Endodermal cell (in vitro differentiated cells): ENCODE data around the gene PEX1. TPM values are rescaled to one million over a fixed set of nuclear protein-coding genes. Genes with fewer than 3 reads are reported as not detected.

Experiments
- DNase-seq: peaks from one replicate; pipeline ENCODE4 v3.0.0-alpha.2; 2017
- H3K27ac ChIP-seq: 2 replicates; pipeline ENCODE4 v1.5.1; 2013; ENCODE audit warnings: mild to moderate bottlenecking, low read depth, low read length, moderate library complexity
- H3K27me3 ChIP-seq: 2 replicates; pipeline ENCODE4 v1.6.1; 2013; ENCODE audit warnings: mild to moderate bottlenecking, low read length, moderate library complexity; ENCODE audit not compliant: insufficient read depth, control insufficient read depth, poor library complexity, severe bottlenecking
- H3K36me3 ChIP-seq: 2 replicates; pipeline ENCODE4 v1.7.0; 2013; ENCODE audit warnings: mild to moderate bottlenecking, low read length, moderate library complexity; ENCODE audit not compliant: control insufficient read depth, insufficient read depth
- H3K4me1 ChIP-seq: one replicate; pipeline ENCODE4 v1.7.0; 2013; ENCODE audit warnings: low read length; ENCODE audit not compliant: control insufficient read depth, insufficient read depth
- H3K4me3 ChIP-seq: 2 replicates; pipeline ENCODE4 v1.5.1; 2013; ENCODE audit warnings: mild to moderate bottlenecking, low read length, moderate library complexity
- H3K9ac ChIP-seq: 2 replicates; pipeline ENCODE4 v1.6.1; 2013; ENCODE audit warnings: mild to moderate bottlenecking, low read length, moderate library complexity; ENCODE audit not compliant: poor library complexity, severe bottlenecking; ENCODE audit errors: extremely low read depth
- H3K9me3 ChIP-seq: 2 replicates; pipeline ENCODE4 v1.6.1; 2013; ENCODE audit warnings: mild to moderate bottlenecking, low read length, moderate library complexity; ENCODE audit not compliant: control insufficient read depth
- H3K27ac Mint-ChIP-seq: 2 replicates; pipeline ENCODE4 v1.8.0; 2020; ENCODE audit warnings: mixed read lengths
- H3K27me3 Mint-ChIP-seq: 2 replicates; pipeline ENCODE4 v1.8.0; 2021; ENCODE audit warnings: mild to moderate bottlenecking, mixed read lengths; ENCODE audit not compliant: insufficient read depth
- H3K36me3 Mint-ChIP-seq: 2 replicates; pipeline ENCODE4 v1.8.0; 2020; ENCODE audit warnings: low read depth, mixed read lengths
- H3K4me1 Mint-ChIP-seq: 2 replicates; pipeline ENCODE4 v1.8.0; 2020; ENCODE audit warnings: mixed read lengths
- H3K4me3 Mint-ChIP-seq: 2 replicates; pipeline ENCODE4 v1.8.0; 2020; ENCODE audit warnings: mild to moderate bottlenecking, moderate library complexity, mixed read lengths
- H3K9me3 Mint-ChIP-seq: 2 replicates; pipeline ENCODE4 v1.8.0; 2020; ENCODE audit warnings: mild to moderate bottlenecking, mixed read lengths
- CTCF ChIP-seq: fragments of 200-600 bp; sonication (generic); conservative IDR thresholded peaks from 2 replicates; pipeline ENCODE4 v1.5.0; 2021; ENCODE audit warnings: antibody characterized with exemption, mild to moderate bottlenecking
- WGBS, 2 experiments: methylation state at CpG; one replicate each; pipeline versions ENCODE4 v1.1.5 to v1.1.7; 2013; ENCODE audit warnings: missing lambda C conversion rate in 2 of 2, mixed read lengths in 1 of 2; ENCODE audit not compliant: insufficient coverage in 1 of 2, insufficient read length in 1 of 2; 5-methylcytosine and 5-hydroxymethylcytosine counted together
- total RNA-seq, 2 donors: library from RNA; stranded (reverse); fragmentation: NEBNext Ultra II Directional in 1 of 2; extraction: Animal tissue kit (Norgen Biotek cat#: 25700) in 1 of 2; gene quantifications; 2 replicates in 1 of 2; 3 replicates in 1 of 2; pipeline ENCODE4 v1.2.1, GENCODE V29; 2021

PEX1 gene
- total RNA-seq, 2 donors from 2014 or later: 26.1 to 34.0 TPM

GRCh38 chr7:92496876-92497275, 31.4 kb downstream of the PEX1 start:
- H3K4me3 ChIP-seq: no peak overlapping the region
- H3K36me3 Mint-ChIP-seq: peaks cover 49% of the 10 kb centered on the region
- no peak overlapping the region for H3K4me3 Mint-ChIP-seq
- H3K9ac ChIP-seq: no peak overlapping the region
- no peak for DNase-seq
- no peak overlapping the region for H3K27ac Mint-ChIP-seq
- H3K27me3 Mint-ChIP-seq: no peaks in the 10 kb centered on the region
- no peaks in the 10 kb centered on the region for H3K27me3 ChIP-seq
- H3K9me3 ChIP-seq: no peaks in the 10 kb centered on the region
- H3K4me1 ChIP-seq: no peaks in the 10 kb centered on the region
- no peaks in the 10 kb centered on the region for H3K9me3 Mint-ChIP-seq
- H3K36me3 ChIP-seq: peaks cover 71% of the 10 kb centered on the region
- TF ChIP-seq CTCF: no peak
- WGBS, 2 experiments: 80 to 84% methylated on average over 1 to 2 of the region's 2 CpGs
- H3K27ac ChIP-seq: no peak overlapping the region
- no peaks in the 10 kb centered on the region for H3K4me1 Mint-ChIP-seq

GRCh38 chr7:92489634-92490033, 38.7 kb downstream of the PEX1 start:
- no peak overlapping the region for H3K4me3 Mint-ChIP-seq
- peaks cover 38% of the 10 kb centered on the region for H3K36me3 Mint-ChIP-seq
- no peak overlapping the region for H3K4me3 ChIP-seq
- H3K27me3 ChIP-seq: no peaks in the 10 kb centered on the region
- peaks cover 2% of the 10 kb centered on the region for H3K4me1 Mint-ChIP-seq
- peaks cover 4% of the 10 kb centered on the region for H3K9me3 Mint-ChIP-seq
- DNase-seq: no peak
- peaks cover 4% of the 10 kb centered on the region for H3K9me3 ChIP-seq
- H3K36me3 ChIP-seq: peaks cover 82% of the 10 kb centered on the region
- no peaks in the 10 kb centered on the region for H3K27me3 Mint-ChIP-seq
- no peak overlapping the region for H3K9ac ChIP-seq
- peaks cover 17% of the 10 kb centered on the region for H3K4me1 ChIP-seq
- WGBS, 2 experiments: 89 to 100% methylated on average over 1 of the region's 1 CpG
- no peak overlapping the region for H3K27ac Mint-ChIP-seq
- no peak overlapping the region for H3K27ac ChIP-seq
- no peak for TF ChIP-seq CTCF

GRCh38 chr7:92487804-92488203, 40.5 kb downstream of the PEX1 start:
- Histone ChIP-seq H3K27ac (no peak overlapping the region), H3K36me3 (peaks cover 65% of the 10 kb centered on the region), H3K9ac (no peak overlapping the region), H3K27me3 (no peaks in the 10 kb centered on the region), H3K4me3 (no peak overlapping the region), H3K9me3 (peaks cover 4% of the 10 kb centered on the region), H3K4me1 (peaks cover 17% of the 10 kb centered on the region)
- Mint-ChIP-seq H3K9me3 (peaks cover 4% of the 10 kb centered on the region), H3K4me1 (peaks cover 2% of the 10 kb centered on the region), H3K36me3 (peaks cover 27% of the 10 kb centered on the region), H3K27me3 (no peaks in the 10 kb centered on the region), H3K27ac (no peak overlapping the region), H3K4me3 (no peak overlapping the region)
- no peak for DNase-seq
- no peak for TF ChIP-seq CTCF
